GM12878 (cell line): ENCODE data around the gene ALS2. TPM values are rescaled to one million over a fixed set of nuclear protein-coding genes. Genes with fewer than 3 reads are reported as not detected.

Experiments
- ATAC-seq: fragments of 200-7000 bp; cut with Tn5 transposase; 3 replicates; pipeline ENCODE4 v1.9.1; 2020; ENCODE audit warnings: mild to moderate bottlenecking, moderate library complexity
- BruUV-seq: library from RNA; stranded (reverse); fragments of 400-500 nt; replicated peaks from 2 replicates; lab custom pipeline; 2021; lab: Mats Ljungman, UMichigan
- CTCF ChIA-PET: fragments of 300-600 bp; sonication (Branson Sonifier 250); formaldehyde crosslinking; extraction: SDS; loops from one replicate; lab custom pipeline; 2021; ENCODE audit warnings: inconsistent platforms; lab: Yijun Ruan, JAX
- POLR2A ChIA-PET: fragments of 350-600 bp; formaldehyde crosslinking; extraction: SDS; loops from one replicate; lab custom pipeline; 2021; ENCODE audit warnings: inconsistent platforms; lab: Charles Lee
- RAD21 ChIA-PET: fragments of 300-600 bp; sonication (Branson Sonifier 250); formaldehyde crosslinking; loops from one replicate; lab custom pipeline; 2023; ENCODE audit warnings: antibody characterized with exemption; ENCODE audit not compliant: unreplicated experiment; lab: Charles Lee
- SMC1A ChIA-PET: fragments of 300-600 bp; sonication (Branson Sonifier 250); formaldehyde crosslinking; loops from one replicate; lab custom pipeline; 2023; ENCODE audit not compliant: unreplicated experiment, uncharacterized antibody; lab: Charles Lee
- DNase-seq: peaks from one replicate; pipeline ENCODE4 v3.0.0-alpha.2; 2011; ENCODE audit warnings: low read depth, low spot score
- FAIRE-seq: peaks from 3 replicates; lab custom pipeline; 2011; peaks lifted over from hg19 to GRCh38; lab: Jason Lieb, UNC
- H2AFZ ChIP-seq: 2 replicates; pipeline ENCODE4 v1.6.0; 2011; ENCODE audit warnings: low read depth, low read length, control low read depth; ENCODE audit not compliant: control insufficient read depth
- H3K27ac ChIP-seq: 2 replicates; pipeline ENCODE4 v1.5.1; 2011; ENCODE audit warnings: control low read depth; ENCODE audit not compliant: control insufficient read depth, insufficient read depth
- H3K27me3 ChIP-seq, 2 experiments: replicated peaks in 1 of 2; 2 replicates each; pipeline versions ENCODE4 v1.6.0 to v1.6.1; 2011; ENCODE audit warnings: low read length in 1 of 2; ENCODE audit not compliant: control insufficient read depth in 2 of 2, insufficient read depth in 2 of 2
- H3K36me3 ChIP-seq, 2 experiments: 2 replicates each; pipeline ENCODE4 v1.5.1; 2011; ENCODE audit warnings: low read length in 1 of 2; ENCODE audit not compliant: control insufficient read depth in 2 of 2, insufficient read depth in 2 of 2
- H3K4me1 ChIP-seq: 2 replicates; pipeline ENCODE4 v1.6.1; 2011; ENCODE audit warnings: mild to moderate bottlenecking, low read length, moderate library complexity, mixed read lengths; ENCODE audit not compliant: control insufficient read depth, insufficient read depth
- H3K4me2 ChIP-seq: 2 replicates; pipeline ENCODE4 v1.6.0; 2011; ENCODE audit warnings: control low read depth; ENCODE audit not compliant: control insufficient read depth, insufficient read depth
- H3K4me3 ChIP-seq: fragments of 200-600 bp; sonication (generic); 2 replicates; pipeline ENCODE4 v1.5.1; 2016
- H3K79me2 ChIP-seq: 2 replicates; pipeline ENCODE4 v1.6.0; 2011; ENCODE audit warnings: low read length; ENCODE audit not compliant: control insufficient read depth, insufficient read depth
- H3K9ac ChIP-seq: 2 replicates; pipeline ENCODE4 v1.8.0; 2011; ENCODE audit warnings: low read length, control low read depth, mixed read lengths; ENCODE audit not compliant: control insufficient read depth, insufficient read depth
- H3K9me3 ChIP-seq: replicated peaks from 3 replicates; pipeline ENCODE4 v1.5.1; 2011; ENCODE audit warnings: mild to moderate bottlenecking, low read length; ENCODE audit not compliant: control insufficient read depth, insufficient read depth
- H4K20me1 ChIP-seq: 2 replicates; pipeline ENCODE4 v1.6.0; 2011; ENCODE audit not compliant: control insufficient read depth, insufficient read depth
- ATF3 ChIP-seq: IDR thresholded peaks from 2 replicates; pipeline ENCODE4 v1.6.1; 2011; ENCODE audit warnings: low read depth, mild to moderate bottlenecking, low read length, moderate library complexity, borderline replicate concordance; ENCODE audit errors: extremely low read depth
- EP300 ChIP-seq, 2 experiments: fragments of 150-350 bp in 1 of 2; IDR thresholded peaks; 2 replicates each; pipeline ENCODE4 v1.6.1; 2011 to 2012; ENCODE audit warnings: low read depth in 2 of 2, low read length in 2 of 2, borderline replicate concordance in 1 of 2, improper control_type of control experiment in 1 of 2, inconsistent platforms in 1 of 2; ENCODE audit not compliant: control insufficient read depth in 1 of 2
- IRF4 ChIP-seq: IDR thresholded peaks from 2 replicates; pipeline ENCODE4 v1.6.1; 2011; ENCODE audit warnings: low read depth, low read length
- ZBED1 ChIP-seq: IDR thresholded peaks from 2 replicates; pipeline ENCODE4 v1.6.1; 2016; ENCODE audit warnings: borderline replicate concordance
- WGBS: methylation state at CpG from one replicate; pipeline ENCODE4 v1.1.6; 2016; ENCODE audit warnings: low lambda C conversion rate; ENCODE audit not compliant: insufficient replicate concordance, insufficient coverage; ENCODE audit errors: missing lambda C conversion rate; 5-methylcytosine and 5-hydroxymethylcytosine counted together
- in situ Hi-C: fragments of 300-500 bp; cut with MboI; formaldehyde crosslinking; loops from 9 replicates; pipeline ENCODE4 v1.14.3; 2018; ENCODE audit warnings: mixed read lengths
- intact Hi-C: fragments of 100-400 bp; cut with micrococcal nuclease; formaldehyde crosslinking; loops from one replicate; pipeline ENCODE4 v1.14.2; 2022; ENCODE audit not compliant: unreplicated experiment
- polyA plus RNA-seq, 11 experiments: library from polyadenylated mRNA; depleted of rRNA in 4 of 11; unstranded in 6 of 11; stranded (reverse) in 5 of 11; fragments of >200 nt; fragmentation: Nextera tagmentation in 4 of 11; fragmentation: Illumina TruSeq in 1 of 11; extraction: Ambion mirVana in 4 of 11; extraction: Trizol in 1 of 11; gene quantifications; 1 replicate in 1 of 11; 2 replicates in 10 of 11; pipeline versions ENCODE4 v1.2.1 to v1.2.3, GENCODE V29; 2011 to 2016; ENCODE audit warnings: inconsistent platforms in 2 of 11, missing spikeins in 2 of 11, low read depth in 1 of 11
- total RNA-seq, 4 experiments: library from RNA; depleted of rRNA in 3 of 4; stranded (reverse); fragments of >200 nt in 3 of 4; fragmentation: Illumina TruSeq in 1 of 4; extraction: Trizol in 1 of 4; gene quantifications; 2 replicates each; pipeline versions ENCODE4 v1.2.1 to v1.2.3, GENCODE V29; 2013 to 2021
- TF ChIP-seq, protein P1 (sequence below): IDR thresholded peaks from 2 replicates; pipeline ENCODE4 v1.6.1; 2012; ENCODE audit warnings: low read depth, low read length, improper control_type of control experiment
- TF ChIP-seq, protein P2 (sequence below): fragments of 450-650 bp; IDR thresholded peaks from 2 replicates; pipeline ENCODE4 v1.6.1; 2018; ENCODE audit warnings: mild to moderate bottlenecking, low read depth, moderate library complexity; ENCODE audit not compliant: partially characterized antibody
- TF ChIP-seq, protein P3 (sequence below): fragments of 450-650 bp; IDR thresholded peaks from 2 replicates; pipeline ENCODE4 v1.6.1; 2018; ENCODE audit warnings: borderline replicate concordance, mild to moderate bottlenecking; ENCODE audit not compliant: partially characterized antibody

Gene ALS2
- total and polyA plus RNA-seq, 10 of the 15 experiments (the other 5 are each of a cell fraction or from before 2014, with no cell fraction given): 2.4 to 10.4 (median 7.7) TPM

DNA sequence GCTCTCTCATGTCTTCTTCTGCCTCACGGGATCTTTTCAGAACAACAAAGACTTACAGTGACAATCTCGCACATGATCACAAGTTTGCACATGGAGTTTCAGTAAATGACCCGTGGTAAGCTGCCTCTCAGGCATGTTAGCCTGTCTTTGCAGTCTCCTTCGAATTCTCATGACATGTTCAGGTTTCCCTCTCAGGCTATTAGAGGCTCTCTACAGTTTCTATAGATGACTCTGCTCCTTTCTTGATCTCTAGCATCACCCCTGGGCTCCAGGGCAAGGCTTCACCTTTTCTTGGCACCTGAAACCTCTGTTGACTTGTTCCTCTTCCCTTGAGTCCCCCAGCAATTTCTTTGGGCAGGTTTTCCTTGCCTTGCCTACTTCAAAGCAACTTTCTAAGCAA is 105.3 kb downstream of the ALS2 start:
- SMC1A ChIA-PET: no interaction called here
- Histone ChIP-seq H3K9me3 (no peaks in the 10 kb centered on the region), H4K20me1 (no peaks in the 10 kb centered on the region)
- RAD21 ChIA-PET: no interaction called here
- CTCF ChIA-PET: no interaction called here
- in situ Hi-C loops: no loop called here
- intact Hi-C loops: no loop called here
- TF ChIP-seq ATF3 (no peak), EP300 (IDR thresholded peaks at IDR 0.05; ENCODE audit: borderline replicate concordance in 1 of 2, control insufficient read depth in 1 of 2, low read depth in 2 of 2, low read length in 2 of 2) (no peak)
- TF ChIP-seq, all 136 proteins: peak for 0
- no peaks in the 10 kb centered on the region for H3K79me2 ChIP-seq
- BruUV-seq: no TSS peak
- WGBS: 34% methylated on average over 4 of the region's 4 CpGs
- POLR2A ChIA-PET: no interaction called here
- FAIRE-seq (no peak), DNase-seq (no peak), ATAC-seq (peak; percentile 40)
- no peak overlapping the region for H3K4me3 ChIP-seq
- no peaks in the 10 kb centered on the region for H3K27me3 ChIP-seq
- no peaks in the 10 kb centered on the region for H3K36me3 ChIP-seq
- H3K4me1 ChIP-seq: no peaks in the 10 kb centered on the region
- no peak overlapping the region for H3K27ac ChIP-seq
- H2AFZ ChIP-seq: no peak overlapping the region
- H3K4me2 ChIP-seq: no peak overlapping the region
- no peak overlapping the region for H3K9ac ChIP-seq

GRCh38 chr2:201674794-201675193 is 105.9 kb downstream of the ALS2 start:
- in situ Hi-C loops (no loop called here), intact Hi-C loops (no loop called here)
- POLR2A ChIA-PET: no interaction called here
- Histone ChIP-seq H3K4me1 (no peaks in the 10 kb centered on the region), H3K9ac (no peak overlapping the region), H3K36me3 (no peaks in the 10 kb centered on the region), H2AFZ (no peak overlapping the region), H3K27ac (no peak overlapping the region), H3K4me2 (no peak overlapping the region), H4K20me1 (no peaks in the 10 kb centered on the region), H3K4me3 (no peak overlapping the region), H3K27me3 (no peaks in the 10 kb centered on the region), H3K79me2 (no peaks in the 10 kb centered on the region), H3K9me3 (no peaks in the 10 kb centered on the region)
- BruUV-seq: no TSS peak
- 30% methylated on average over 3 of the region's 3 CpGs for WGBS
- no peak for FAIRE-seq
- CTCF ChIA-PET: no interaction called here
- RAD21 ChIA-PET: no interaction called here
- no peak for ATAC-seq
- SMC1A ChIA-PET: no interaction called here
- no peak for DNase-seq
- TF ChIP-seq, protein P1, sequence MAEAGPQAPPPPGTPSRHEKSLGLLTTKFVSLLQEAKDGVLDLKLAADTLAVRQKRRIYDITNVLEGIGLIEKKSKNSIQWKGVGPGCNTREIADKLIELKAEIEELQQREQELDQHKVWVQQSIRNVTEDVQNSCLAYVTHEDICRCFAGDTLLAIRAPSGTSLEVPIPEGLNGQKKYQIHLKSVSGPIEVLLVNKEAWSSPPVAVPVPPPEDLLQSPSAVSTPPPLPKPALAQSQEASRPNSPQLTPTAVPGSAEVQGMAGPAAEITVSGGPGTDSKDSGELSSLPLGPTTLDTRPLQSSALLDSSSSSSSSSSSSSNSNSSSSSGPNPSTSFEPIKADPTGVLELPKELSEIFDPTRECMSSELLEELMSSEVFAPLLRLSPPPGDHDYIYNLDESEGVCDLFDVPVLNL: no peak
- TF ChIP-seq, protein P2, sequence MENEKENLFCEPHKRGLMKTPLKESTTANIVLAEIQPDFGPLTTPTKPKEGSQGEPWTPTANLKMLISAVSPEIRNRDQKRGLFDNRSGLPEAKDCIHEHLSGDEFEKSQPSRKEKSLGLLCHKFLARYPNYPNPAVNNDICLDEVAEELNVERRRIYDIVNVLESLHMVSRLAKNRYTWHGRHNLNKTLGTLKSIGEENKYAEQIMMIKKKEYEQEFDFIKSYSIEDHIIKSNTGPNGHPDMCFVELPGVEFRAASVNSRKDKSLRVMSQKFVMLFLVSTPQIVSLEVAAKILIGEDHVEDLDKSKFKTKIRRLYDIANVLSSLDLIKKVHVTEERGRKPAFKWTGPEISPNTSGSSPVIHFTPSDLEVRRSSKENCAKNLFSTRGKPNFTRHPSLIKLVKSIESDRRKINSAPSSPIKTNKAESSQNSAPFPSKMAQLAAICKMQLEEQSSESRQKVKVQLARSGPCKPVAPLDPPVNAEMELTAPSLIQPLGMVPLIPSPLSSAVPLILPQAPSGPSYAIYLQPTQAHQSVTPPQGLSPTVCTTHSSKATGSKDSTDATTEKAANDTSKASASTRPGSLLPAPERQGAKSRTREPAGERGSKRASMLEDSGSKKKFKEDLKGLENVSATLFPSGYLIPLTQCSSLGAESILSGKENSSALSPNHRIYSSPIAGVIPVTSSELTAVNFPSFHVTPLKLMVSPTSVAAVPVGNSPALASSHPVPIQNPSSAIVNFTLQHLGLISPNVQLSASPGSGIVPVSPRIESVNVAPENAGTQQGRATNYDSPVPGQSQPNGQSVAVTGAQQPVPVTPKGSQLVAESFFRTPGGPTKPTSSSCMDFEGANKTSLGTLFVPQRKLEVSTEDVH: no peak
- TF ChIP-seq ZBED1: no peak
- TF ChIP-seq, protein P3, sequence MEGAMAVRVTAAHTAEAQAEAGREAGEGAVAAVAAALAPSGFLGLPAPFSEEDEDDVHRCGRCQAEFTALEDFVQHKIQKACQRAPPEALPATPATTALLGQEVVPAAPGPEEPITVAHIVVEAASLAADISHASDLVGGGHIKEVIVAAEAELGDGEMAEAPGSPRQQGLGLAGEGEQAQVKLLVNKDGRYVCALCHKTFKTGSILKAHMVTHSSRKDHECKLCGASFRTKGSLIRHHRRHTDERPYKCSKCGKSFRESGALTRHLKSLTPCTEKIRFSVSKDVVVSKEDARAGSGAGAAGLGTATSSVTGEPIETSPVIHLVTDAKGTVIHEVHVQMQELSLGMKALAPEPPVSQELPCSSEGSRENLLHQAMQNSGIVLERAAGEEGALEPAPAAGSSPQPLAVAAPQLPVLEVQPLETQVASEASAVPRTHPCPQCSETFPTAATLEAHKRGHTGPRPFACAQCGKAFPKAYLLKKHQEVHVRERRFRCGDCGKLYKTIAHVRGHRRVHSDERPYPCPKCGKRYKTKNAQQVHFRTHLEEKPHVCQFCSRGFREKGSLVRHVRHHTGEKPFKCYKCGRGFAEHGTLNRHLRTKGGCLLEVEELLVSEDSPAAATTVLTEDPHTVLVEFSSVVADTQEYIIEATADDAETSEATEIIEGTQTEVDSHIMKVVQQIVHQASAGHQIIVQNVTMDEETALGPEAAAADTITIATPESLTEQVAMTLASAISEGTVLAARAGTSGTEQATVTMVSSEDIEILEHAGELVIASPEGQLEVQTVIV: no peak
- TF ChIP-seq IRF4: no peak
